ENCODE results near the gene BTNL2.
"Not testable (repeated sequence)": the region's sequence is repeated elsewhere in the genome, so short reads cannot be mapped to it uniquely, and the experiment has no call there.

The BTNL2 gene

DNA sequence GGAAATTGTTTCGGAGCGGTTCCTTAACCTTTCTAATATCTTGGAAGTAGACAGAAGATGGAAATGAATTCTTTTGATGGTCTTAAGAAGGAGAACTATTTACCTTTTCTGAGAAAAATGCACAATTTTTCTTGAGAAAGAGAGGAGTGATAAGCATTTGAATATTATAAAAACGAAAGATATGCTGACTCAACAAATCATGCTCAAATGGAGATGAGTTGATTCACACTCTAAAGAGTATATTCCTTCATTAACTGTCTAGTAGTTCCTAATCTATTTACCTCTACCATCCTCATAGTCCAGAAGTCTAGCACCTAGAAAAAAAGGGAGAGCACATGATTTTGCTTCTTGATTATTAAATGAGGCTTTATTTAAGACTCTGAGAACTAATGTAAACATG is 39.3 kb downstream of the BTNL2 start:
- no peak for DNase-seq (ENCODE audit: low read depth in 2 of 2)

DNA sequence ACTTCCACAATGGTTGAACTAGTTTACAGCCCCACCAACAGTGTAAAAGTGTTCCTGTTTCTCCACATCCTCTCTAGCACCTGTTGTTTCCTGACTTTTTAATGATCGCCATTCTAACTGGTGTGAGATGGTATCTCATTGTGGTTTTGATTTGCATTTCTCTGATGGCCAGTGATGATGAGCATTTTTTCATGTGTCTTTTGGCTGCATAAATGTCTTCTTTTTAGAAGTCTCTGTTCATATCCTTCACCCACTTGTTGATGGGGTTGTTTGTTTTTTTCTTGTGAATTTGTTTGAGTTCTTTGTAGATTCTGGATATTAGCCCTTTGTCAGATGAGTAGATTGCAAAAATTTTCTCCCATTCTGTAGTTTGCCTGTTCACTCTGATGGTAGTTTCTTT is 47.8 kb downstream of the BTNL2 start:
- DNase-seq (ENCODE audit: low read depth in 2 of 2) = not testable (repeated sequence)

DNA sequence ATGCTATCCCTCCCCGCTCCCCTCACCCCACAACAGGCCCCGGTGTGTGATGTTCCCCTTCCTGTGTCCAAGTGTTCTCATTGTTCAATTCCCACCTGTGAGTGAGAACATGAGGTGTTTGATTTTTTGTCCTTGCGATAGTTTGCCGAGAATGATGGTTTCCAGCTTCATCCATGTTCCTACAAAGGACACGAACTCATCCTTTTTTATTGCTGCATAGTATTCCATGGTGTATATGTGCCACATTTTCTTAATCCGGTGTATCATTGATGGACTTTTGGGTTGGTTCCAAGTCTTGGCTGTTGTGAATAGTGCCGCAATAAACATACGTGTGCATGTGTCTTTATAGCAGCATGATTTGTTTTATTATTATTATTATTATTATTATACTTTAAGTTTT is 48.4 kb downstream of the BTNL2 start:
- DNase-seq (ENCODE audit: low read depth in 2 of 2) = not testable (repeated sequence)

DNA sequence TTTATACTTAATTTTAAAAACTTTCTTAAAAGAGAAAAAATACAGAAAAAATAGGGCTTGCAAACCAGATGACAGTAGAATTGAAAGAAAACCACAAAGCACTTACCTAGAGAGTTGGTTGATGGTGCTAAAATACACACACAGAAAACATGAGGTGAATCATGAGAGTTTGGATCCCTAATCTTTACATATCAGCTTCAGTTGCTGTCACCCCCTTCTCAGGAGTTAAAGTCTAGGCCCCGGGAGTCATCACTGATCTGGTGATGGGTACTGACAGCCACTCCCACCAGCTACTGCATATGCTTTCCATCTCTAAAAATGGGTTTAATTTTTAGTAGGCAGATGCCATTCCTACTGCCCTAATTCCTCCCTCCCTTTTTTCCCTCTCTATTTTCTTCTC is 52.0 kb downstream of the BTNL2 start:
- no peak for DNase-seq (ENCODE audit: low read depth in 2 of 2)

DNA sequence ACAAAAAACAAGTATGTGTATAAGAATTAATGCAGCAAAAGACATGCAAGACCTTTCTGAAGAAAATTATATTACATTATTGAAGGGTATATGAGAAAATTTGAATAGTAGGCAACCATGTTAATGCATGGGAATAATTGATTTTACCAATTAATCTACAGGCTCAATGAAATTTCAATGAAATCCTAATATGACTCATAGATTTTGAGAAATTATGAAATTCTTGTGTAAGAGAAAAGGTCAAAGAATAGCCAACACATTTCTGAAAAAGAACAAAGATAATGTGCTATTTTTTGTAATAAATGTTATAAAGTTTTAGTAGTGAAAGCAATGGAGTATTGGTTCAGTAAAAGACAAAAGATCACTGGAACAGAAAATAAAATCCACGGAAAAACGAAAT is 53.6 kb downstream of the BTNL2 start:
- no peak for DNase-seq (ENCODE audit: low read depth in 2 of 2)
